Measurements from ENCODE around the gene DDHD1.

DNA sequence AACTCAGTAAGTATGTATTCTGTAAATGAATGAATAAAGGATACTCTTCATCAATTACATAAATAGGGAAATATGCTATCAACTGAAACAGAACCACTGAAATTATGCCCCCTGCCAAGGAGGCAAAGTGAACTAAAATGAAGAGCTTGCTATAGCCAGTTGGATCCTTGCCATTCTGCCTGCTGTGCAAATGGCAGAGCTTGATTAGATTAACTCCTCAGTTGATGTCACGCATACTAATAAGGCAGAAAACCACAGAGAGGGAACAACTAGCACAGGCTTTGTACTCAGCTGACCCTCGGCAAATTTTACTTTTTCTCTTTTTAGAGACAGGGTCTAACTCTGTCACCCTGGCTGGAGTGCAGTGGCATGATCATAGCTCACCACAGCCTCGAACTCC is 165.6 kb downstream of the DDHD1 start:
- no peak for TF ChIP-seq EZH2 (IDR thresholded peaks at IDR 0.05; ENCODE audit: insufficient read depth, poor library complexity, severe bottlenecking)
- no peak for TF ChIP-seq EZH2phosphoT487 (IDR thresholded peaks at IDR 0.05; ENCODE audit: insufficient read depth, low read depth)

Measured in GM23248 (cell line).